H9 (cell line): ENCODE results near the gene COPE. TPM values are rescaled to one million over a fixed set of nuclear protein-coding genes. Genes with fewer than 3 reads are reported as not detected.

Source experiments
- DNase-seq: peaks from one replicate; pipeline ENCODE4 v3.0.0-alpha.2; 2017
- H2AFZ ChIP-seq: one replicate; pipeline ENCODE4 v1.6.1; 2013; ENCODE audit warnings: mild to moderate bottlenecking, low read length, control low read depth, moderate library complexity
- H2AK5ac ChIP-seq: 2 replicates; pipeline ENCODE4 v1.6.1; 2013; ENCODE audit warnings: low read length, control low read depth, mixed read lengths; ENCODE audit not compliant: insufficient read length
- H2BK120ac ChIP-seq: one replicate; pipeline ENCODE4 v1.6.1; 2013; ENCODE audit warnings: low read depth, mild to moderate bottlenecking, low read length, control low read depth, inconsistent platforms; ENCODE audit not compliant: poor library complexity, severe bottlenecking
- H2BK12ac ChIP-seq: 2 replicates; pipeline ENCODE4 v1.6.1; 2013; ENCODE audit warnings: low read length, control low read depth, mixed read lengths, low read depth; ENCODE audit not compliant: insufficient read length
- H2BK15ac ChIP-seq: 2 replicates; pipeline ENCODE4 v1.6.1; 2013; ENCODE audit warnings: low read depth, low read length, control low read depth
- H2BK20ac ChIP-seq: one replicate; pipeline ENCODE4 v1.6.1; 2013; ENCODE audit warnings: low read depth, mild to moderate bottlenecking, low read length, control low read depth, inconsistent platforms; ENCODE audit not compliant: poor library complexity, severe bottlenecking
- H2BK5ac ChIP-seq: 2 replicates; pipeline ENCODE4 v1.6.1; 2013; ENCODE audit warnings: low read length, control low read depth, mixed read lengths; ENCODE audit not compliant: insufficient read length
- H3K14ac ChIP-seq: 2 replicates; pipeline ENCODE4 v1.6.1; 2013; ENCODE audit warnings: low read length, control low read depth; ENCODE audit not compliant: insufficient read depth
- H3K18ac ChIP-seq: 2 replicates; pipeline ENCODE4 v1.6.1; 2013; ENCODE audit warnings: low read depth, mild to moderate bottlenecking, mixed read lengths, low read length, control low read depth; ENCODE audit not compliant: insufficient read length
- H3K23ac ChIP-seq: 2 replicates; pipeline ENCODE4 v1.6.1; 2013; ENCODE audit warnings: low read length, control low read depth, mixed read lengths, low read depth; ENCODE audit not compliant: insufficient read length
- H3K23me2 ChIP-seq: 2 replicates; pipeline ENCODE4 v1.6.1; 2013; ENCODE audit warnings: low read depth, mild to moderate bottlenecking, mixed read lengths, low read length, control low read depth; ENCODE audit not compliant: insufficient read length, poor library complexity, severe bottlenecking
- H3K27ac ChIP-seq: 2 replicates; pipeline ENCODE4 v1.5.1; 2013; ENCODE audit warnings: low read length, control low read depth, mixed read lengths, low read depth; ENCODE audit not compliant: insufficient read length
- H3K27me3 ChIP-seq: 2 replicates; pipeline ENCODE4 v1.6.1; 2013; ENCODE audit warnings: low read length, control low read depth, inconsistent platforms; ENCODE audit not compliant: insufficient read depth
- H3K4ac ChIP-seq: 2 replicates; pipeline ENCODE4 v1.6.1; 2013; ENCODE audit warnings: low read depth, mild to moderate bottlenecking, control low read depth, inconsistent platforms, low read length, moderate library complexity
- H3K4me1 ChIP-seq: 2 replicates; pipeline ENCODE4 v1.6.1; 2013; ENCODE audit warnings: low read length, control low read depth, inconsistent platforms; ENCODE audit not compliant: insufficient read depth
- H3K4me2 ChIP-seq: 2 replicates; pipeline ENCODE4 v1.6.1; 2013; ENCODE audit warnings: low read length, control low read depth, mixed read lengths; ENCODE audit not compliant: insufficient read length, insufficient read depth
- H3K56ac ChIP-seq: 2 replicates; pipeline ENCODE4 v1.6.1; 2013; ENCODE audit warnings: low read depth, mild to moderate bottlenecking, mixed read lengths, low read length, control low read depth; ENCODE audit not compliant: insufficient read length
- H3K79me1 ChIP-seq: 2 replicates; pipeline ENCODE4 v1.6.1; 2013; ENCODE audit warnings: low read depth, mild to moderate bottlenecking, moderate library complexity, low read length, control low read depth, inconsistent platforms; ENCODE audit not compliant: insufficient read depth, poor library complexity, severe bottlenecking
- H3K79me2 ChIP-seq: 2 replicates; pipeline ENCODE4 v1.6.1; 2013; ENCODE audit warnings: low read length, control low read depth, inconsistent platforms; ENCODE audit not compliant: insufficient read depth
- H3K9ac ChIP-seq: 2 replicates; pipeline ENCODE4 v1.6.1; 2013; ENCODE audit warnings: low read length, control low read depth, mixed read lengths; ENCODE audit not compliant: insufficient read length; ENCODE audit errors: extremely low read depth
- H3K9me3 ChIP-seq: one replicate; pipeline ENCODE4 v1.6.1; 2013; ENCODE audit warnings: low read depth, low read length, inconsistent platforms; ENCODE audit not compliant: control insufficient read depth
- H3T11ph ChIP-seq: one replicate; pipeline ENCODE4 v1.6.1; 2013; ENCODE audit warnings: mild to moderate bottlenecking, low read length, control low read depth, inconsistent platforms
- H4K20me1 ChIP-seq: one replicate; pipeline ENCODE4 v1.6.1; 2013; ENCODE audit not compliant: control insufficient read depth, insufficient read length, insufficient read depth
- H4K5ac ChIP-seq: 2 replicates; pipeline ENCODE4 v1.6.1; 2013; ENCODE audit warnings: low read depth, mild to moderate bottlenecking, mixed read lengths, low read length, control low read depth; ENCODE audit not compliant: insufficient read length
- H4K8ac ChIP-seq: replicated peaks from 2 replicates; pipeline ENCODE4 v1.6.1; 2013; ENCODE audit warnings: low read length, control low read depth, mixed read lengths, low read depth; ENCODE audit not compliant: insufficient read length
- H4K91ac ChIP-seq: 2 replicates; pipeline ENCODE4 v1.6.1; 2013; ENCODE audit warnings: low read depth, mild to moderate bottlenecking, moderate library complexity, mixed read lengths, low read length, control low read depth; ENCODE audit not compliant: insufficient read length
- H3K27ac Mint-ChIP-seq, 3 experiments: 2 replicates in 2 of 3; 3 replicates in 1 of 3; pipeline ENCODE4 v1.8.0; 2020 to 2021; ENCODE audit warnings: mixed read lengths in 3 of 3, mild to moderate bottlenecking in 1 of 3, moderate library complexity in 1 of 3
- H3K27me3 Mint-ChIP-seq: 2 replicates; pipeline ENCODE4 v1.8.0; 2021; ENCODE audit warnings: low read depth, mild to moderate bottlenecking, moderate library complexity, mixed read lengths
- H3K36me3 Mint-ChIP-seq, 3 experiments: 2 replicates in 2 of 3; 3 replicates in 1 of 3; pipeline ENCODE4 v1.8.0; 2020 to 2021; ENCODE audit warnings: low read depth in 3 of 3, mixed read lengths in 3 of 3; ENCODE audit not compliant: insufficient read depth in 1 of 3
- H3K4me1 Mint-ChIP-seq, 2 experiments: 2 replicates each; pipeline ENCODE4 v1.8.0; 2020; ENCODE audit warnings: mixed read lengths in 2 of 2
- H3K4me3 Mint-ChIP-seq, 2 experiments: 2 replicates in 1 of 2; 3 replicates in 1 of 2; pipeline ENCODE4 v1.8.0; 2020 to 2021; ENCODE audit warnings: mild to moderate bottlenecking in 2 of 2, mixed read lengths in 2 of 2, moderate library complexity in 1 of 2
- H3K9me3 Mint-ChIP-seq, 2 experiments: 2 replicates in 1 of 2; 3 replicates in 1 of 2; pipeline ENCODE4 v1.8.0; 2020; ENCODE audit warnings: mild to moderate bottlenecking in 2 of 2, mixed read lengths in 2 of 2, moderate library complexity in 1 of 2
- CTCF ChIP-seq: fragments of 200-600 bp; sonication (generic); conservative IDR thresholded peaks from 3 replicates; pipeline ENCODE4 v1.8.0; 2021; ENCODE audit warnings: antibody characterized with exemption, mild to moderate bottlenecking
- WGBS: extraction: QIAGEN DNeasy Blood & Tissue Kit; methylation state at CpG from one replicate; pipeline ENCODE4 v1.1.7; 2013; ENCODE audit warnings: missing lambda C conversion rate, low lambda C conversion rate, mixed read lengths; ENCODE audit not compliant: insufficient read length; ENCODE audit errors: extremely low coverage; 5-methylcytosine and 5-hydroxymethylcytosine counted together
- total RNA-seq: library from RNA; stranded (reverse); gene quantifications from 2 replicates; pipeline ENCODE4 v1.2.1, GENCODE V29; 2021

Gene COPE
- total RNA-seq, 1 experiment from 2014 or later: 198 TPM

- no peaks in the 10 kb centered on the region for H3K4me1 Mint-ChIP-seq
- H3K27ac ChIP-seq: no peak overlapping the region
- no peak overlapping the region for H3K4me2 ChIP-seq
- H4K91ac ChIP-seq: no peak overlapping the region
- no peak overlapping the region for H2BK12ac ChIP-seq
- no peak overlapping the region for H3K23ac ChIP-seq
- H3K4me3 Mint-ChIP-seq: peak overlapping the region in 1 of 2 experiments; percentile 4; a peak in 1 of 5 replicates
- no peak overlapping the region for H2AFZ ChIP-seq
- WGBS: no CpG with 5 or more reads among the region's 7 CpGs
- no peaks in the 10 kb centered on the region for H3K79me1 ChIP-seq
- no peak overlapping the region for H3K4ac ChIP-seq
- H4K20me1 ChIP-seq: no peaks in the 10 kb centered on the region
- H3K18ac ChIP-seq: no peak overlapping the region
- no peaks in the 10 kb centered on the region for H3K27me3 ChIP-seq
- H3K27ac Mint-ChIP-seq: no peak overlapping the region
- no peaks in the 10 kb centered on the region for H3K9me3 ChIP-seq
- no peak for DNase-seq
- no peak overlapping the region for H2BK5ac ChIP-seq
- H3K4me1 ChIP-seq: no peaks in the 10 kb centered on the region
- H2AK5ac ChIP-seq: no peak overlapping the region
- peaks cover 3% of the 10 kb centered on the region for H3K23me2 ChIP-seq
- H3T11ph ChIP-seq: no peak overlapping the region
- no peak overlapping the region for H4K8ac ChIP-seq
- H3K27me3 Mint-ChIP-seq: no peaks in the 10 kb centered on the region
- H3K9me3 Mint-ChIP-seq: peaks cover 0 to 9% of the 10 kb centered on the region in 2 experiments; a peak in 3 of 5 replicates
- no peak overlapping the region for H2BK20ac ChIP-seq
- no peak overlapping the region for H2BK120ac ChIP-seq
- no peak overlapping the region for H3K9ac ChIP-seq
- no peaks in the 10 kb centered on the region for H3K79me2 ChIP-seq
- no peak for TF ChIP-seq CTCF
- no peak overlapping the region for H3K56ac ChIP-seq
- H4K5ac ChIP-seq: no peak overlapping the region
- H3K36me3 Mint-ChIP-seq: peaks cover 32 to 64% (median 46%) of the 10 kb centered on the region in 3 experiments; a peak in 6 of 7 replicates
- H2BK15ac ChIP-seq: no peak overlapping the region
- no peak overlapping the region for H3K14ac ChIP-seq
These were observed 37.7 kb downstream of the COPE start for GRCh38 chr19:18881491-18881890.
